Activated gamma-delta T cell treated with Interleukin-2 at 50 U/mL for 16 hours (primary cell): ENCODE measurements around the gene DMRT1.

ENCODE experiments used
- DNase-seq: peaks from one replicate; pipeline ENCODE4 v3.0.0-alpha.2; 2020

The DMRT1 gene

DNA sequence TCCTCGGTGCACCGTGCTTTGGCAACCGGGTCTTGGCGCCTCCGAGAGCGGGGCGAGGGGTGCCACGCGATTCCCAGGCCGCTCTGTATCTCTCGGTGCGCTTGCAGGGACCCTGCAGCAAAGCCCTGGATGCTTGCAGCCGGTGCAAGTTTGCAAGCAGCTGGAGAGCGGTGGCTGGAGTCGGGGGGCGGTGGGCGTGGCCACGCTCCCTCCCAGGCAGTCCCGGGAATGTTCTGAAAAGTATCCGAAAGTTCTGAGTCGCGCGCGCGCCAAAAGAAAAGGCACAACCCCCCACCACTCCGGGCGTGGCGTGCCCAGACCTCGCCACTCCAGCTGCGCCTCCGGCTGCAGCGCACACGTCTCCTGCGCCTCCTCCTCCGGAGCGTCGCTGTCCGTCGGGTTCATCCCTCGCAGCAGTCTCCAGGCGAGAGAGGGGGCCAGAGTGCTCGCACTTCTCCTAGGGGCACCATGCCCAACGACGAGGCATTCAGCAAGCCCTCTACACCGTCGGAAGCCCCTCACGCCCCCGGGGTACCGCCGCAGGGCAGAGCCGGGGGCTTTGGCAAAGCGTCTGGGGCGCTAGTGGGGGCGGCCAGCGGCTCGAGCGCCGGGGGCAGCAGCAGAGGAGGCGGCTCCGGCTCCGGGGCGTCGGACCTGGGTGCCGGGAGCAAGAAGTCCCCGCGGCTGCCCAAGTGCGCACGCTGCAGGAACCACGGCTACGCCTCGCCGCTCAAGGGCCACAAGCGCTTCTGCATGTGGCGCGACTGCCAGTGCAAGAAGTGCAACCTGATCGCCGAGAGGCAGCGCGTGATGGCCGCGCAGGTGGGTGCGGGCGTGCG, at the start of gene DMRT1:
Gene DMRT1 (plus strand): TSS at position 327 of the 839 bp plus-strand sequence. CDS start 142 bp downstream, at position 469.
- DNase-seq: no peak

DNA sequence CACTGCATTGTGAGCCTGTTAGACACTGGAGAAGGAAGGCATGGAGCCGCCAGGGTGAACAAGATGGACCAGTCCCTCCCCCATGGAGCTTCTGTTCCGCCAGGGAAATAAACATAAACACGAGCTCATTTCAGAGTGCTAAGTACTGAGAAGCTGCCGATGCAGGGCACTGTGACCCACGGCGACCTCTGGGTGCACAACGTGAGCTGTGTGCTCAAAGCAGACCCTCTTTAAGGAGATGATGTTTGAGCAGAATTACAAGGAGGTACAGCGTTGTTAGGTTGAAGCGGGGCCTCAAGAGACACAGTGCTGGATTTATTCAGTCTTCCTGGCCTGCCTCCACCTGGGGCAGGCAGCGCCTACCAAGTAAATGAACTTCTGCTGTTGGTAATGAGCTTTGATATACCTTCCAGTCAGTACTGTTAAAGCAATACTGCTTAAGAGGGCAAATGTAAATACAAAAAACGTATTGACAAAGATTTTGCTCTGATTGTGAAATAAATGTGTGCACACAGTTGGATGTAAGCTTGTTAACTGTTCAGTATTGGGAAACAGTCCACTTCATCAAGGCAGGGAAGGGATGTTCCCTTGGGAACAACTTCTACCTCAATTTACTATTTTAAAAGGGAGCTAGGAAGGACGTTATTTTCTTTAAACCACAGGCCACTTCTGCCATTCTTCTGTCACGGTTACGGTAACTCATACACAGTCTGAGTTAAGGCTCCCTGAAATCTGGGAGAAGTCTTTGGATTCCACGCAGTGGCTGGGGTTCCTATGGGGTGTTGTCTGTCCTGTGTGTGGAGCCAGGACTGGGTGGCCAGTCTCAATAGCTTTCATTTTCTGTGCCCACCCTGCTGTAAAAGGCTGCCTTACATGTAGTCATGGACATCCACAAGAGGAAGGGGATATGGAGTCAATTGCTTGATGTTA, 48.9 kb upstream of the DMRT1 start:
- no peak for DNase-seq

GRCh38 chr9:794386-794785, 47.1 kb upstream of the DMRT1 start:
- no peak for DNase-seq

DNA sequence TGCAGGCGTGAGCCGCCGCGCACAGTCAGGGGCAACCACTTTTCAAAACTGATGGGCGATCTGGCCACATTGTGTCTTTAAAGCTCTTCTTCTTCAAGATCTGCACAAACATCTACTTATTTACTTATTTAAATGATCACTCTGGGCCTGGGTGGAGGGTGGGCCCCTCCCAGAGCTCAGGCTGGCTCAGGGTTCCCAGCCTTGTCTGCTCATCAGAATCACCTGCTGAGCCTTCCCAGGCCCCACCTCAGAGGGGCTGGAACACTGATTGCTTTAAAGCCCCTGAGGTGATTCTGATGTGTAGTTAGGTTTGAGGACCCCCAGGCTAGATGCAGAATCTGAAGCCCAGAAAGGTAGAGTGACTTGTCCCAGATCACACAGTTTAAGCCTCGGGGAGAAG, 45.6 kb upstream of the DMRT1 start:
- DNase-seq: no peak

DNA sequence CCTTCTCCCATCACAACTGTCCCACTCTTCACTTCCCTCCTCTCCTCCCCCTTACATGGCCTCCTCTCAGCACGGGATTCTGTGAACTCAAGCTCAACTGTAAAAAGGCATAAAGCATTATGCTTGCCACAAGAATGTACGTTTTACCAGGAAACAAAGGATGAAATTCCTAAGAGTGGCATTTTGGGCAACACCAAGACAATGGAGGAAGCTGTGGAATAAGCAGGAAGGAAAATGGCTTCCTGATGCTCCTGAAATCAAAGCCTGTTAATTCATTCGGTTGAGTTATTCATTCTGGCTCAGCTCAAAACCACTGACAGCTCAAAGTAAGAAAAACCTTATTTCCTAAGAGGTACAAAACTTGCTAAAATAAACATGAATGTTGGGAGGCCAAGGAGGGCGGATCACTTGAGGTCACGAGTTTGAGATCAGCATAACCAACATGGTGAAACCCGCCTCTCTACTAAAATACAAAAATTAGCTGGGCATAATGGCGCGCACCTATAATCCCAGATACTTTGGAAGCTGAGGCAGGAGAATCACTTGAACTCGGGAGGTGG, 40.8 kb upstream of the DMRT1 start:
- no peak for DNase-seq

- no peak for DNase-seq
Observed at GRCh38 chr9:801399-802071, 40.0 kb upstream of the DMRT1 start.

DNA sequence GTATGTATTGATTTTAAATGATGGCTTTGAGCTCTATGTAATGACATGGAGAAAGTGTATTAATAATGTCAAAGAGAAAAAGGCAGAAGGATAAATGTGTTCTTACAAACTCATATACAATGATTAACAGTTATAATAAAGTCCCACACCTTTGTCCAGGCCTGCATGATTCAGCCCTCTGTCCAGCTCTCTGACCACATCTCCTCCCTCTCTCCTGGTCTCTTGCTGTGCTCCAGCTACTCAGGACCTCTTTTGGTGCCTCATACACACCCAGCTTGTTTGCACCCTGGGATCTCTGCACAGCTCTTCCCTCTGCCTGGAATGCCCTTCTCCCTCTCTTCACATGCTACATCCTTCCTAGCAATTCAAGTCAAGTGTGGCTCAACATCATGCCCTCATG, 37.5 kb upstream of the DMRT1 start:
- DNase-seq: no peak

GRCh38 chr9:805151-805550, 36.3 kb upstream of the DMRT1 start:
- no peak for DNase-seq

DNA sequence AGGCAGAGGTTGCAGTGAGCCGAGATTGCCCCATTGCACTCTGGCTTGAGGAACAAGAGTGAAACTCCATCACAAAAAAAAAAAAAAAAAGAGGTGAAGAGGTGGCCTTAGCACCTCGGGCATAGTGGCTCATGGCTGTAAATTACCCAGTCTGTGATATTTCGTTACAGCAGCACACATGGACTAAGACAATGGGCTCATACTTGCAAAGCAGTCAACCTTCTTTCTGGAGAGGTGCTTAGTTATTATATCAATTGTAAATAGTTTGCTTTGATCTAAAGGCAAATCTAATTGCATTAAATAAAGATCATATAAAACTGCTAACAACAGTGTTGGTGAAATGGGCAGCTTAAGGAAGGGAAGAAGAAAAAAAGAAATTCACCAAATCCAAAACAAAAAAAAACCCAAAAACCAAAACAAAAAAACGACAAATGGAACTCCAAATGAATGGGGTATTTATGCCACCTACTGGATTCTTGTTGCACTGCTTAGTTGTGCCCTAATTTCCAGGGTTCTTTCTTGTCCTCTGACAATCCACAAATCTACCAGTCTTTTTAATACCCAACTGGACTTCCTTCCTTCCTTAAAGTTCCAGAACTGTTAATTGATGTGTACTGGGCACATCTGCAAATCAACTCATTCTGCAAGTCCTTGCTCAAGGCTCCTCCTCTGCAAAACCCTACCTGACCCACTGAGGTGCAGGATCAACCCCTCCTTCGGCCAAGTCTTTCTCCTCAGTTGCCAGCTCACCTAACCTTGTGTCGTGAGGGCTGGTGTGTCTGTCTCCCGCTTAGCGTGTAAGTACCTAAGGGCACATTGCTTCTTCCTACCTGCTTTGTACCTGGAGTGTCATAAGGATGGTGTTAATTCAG, 35.0 kb upstream of the DMRT1 start:
- no peak for DNase-seq

DNA sequence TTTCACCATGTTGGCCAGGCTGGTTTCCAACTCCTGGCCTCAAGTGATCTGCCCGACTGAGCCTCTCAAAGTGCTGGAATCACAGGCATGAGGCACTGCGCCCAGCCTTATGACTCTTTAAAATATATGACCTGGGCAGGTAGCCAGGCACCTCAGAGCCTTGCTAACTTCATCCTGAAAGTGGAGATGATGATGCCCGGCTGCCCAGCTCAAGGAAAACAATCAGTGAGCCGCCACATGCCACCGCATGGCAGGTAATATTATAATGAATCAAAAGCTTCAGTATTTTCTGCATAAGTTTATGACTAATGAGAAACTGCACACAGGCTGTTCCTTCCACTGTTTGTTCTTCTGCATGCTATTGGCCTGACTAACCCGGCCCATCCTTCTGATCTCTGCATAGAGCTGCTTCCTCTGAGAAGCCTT, 30.4 kb upstream of the DMRT1 start:
- DNase-seq: no peak

GRCh38 chr9:818958-819357, 22.5 kb upstream of the DMRT1 start:
- no peak for DNase-seq

- no peak for DNase-seq
Observed at GRCh38 chr9:826500-827280, 14.8 kb upstream of the DMRT1 start.

- DNase-seq: no peak
Observed at GRCh38 chr9:840343-840742, 1.2 kb upstream of the DMRT1 start.

- no peak for DNase-seq
Observed at GRCh38 chr9:842635-843426, 1.3 kb downstream of the DMRT1 start.

DNA sequence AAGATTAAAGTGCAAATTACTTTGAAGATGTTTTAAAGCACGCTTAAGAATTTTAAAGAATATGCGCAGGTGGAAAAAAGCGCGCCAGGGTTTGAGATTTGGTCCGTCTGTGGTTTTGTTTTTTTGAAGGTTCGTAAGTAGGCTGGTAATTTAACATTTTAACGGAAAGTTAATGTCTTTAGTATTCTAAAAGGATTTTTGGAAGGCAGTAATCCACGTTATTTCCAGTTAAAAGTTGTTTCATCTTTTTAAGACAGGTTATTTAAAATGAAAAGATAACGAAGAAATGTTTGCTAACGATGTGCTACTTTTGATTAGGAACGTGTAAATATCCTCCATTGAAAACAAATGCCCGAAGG, 1.9 kb downstream of the DMRT1 start:
- no peak for DNase-seq

DNA sequence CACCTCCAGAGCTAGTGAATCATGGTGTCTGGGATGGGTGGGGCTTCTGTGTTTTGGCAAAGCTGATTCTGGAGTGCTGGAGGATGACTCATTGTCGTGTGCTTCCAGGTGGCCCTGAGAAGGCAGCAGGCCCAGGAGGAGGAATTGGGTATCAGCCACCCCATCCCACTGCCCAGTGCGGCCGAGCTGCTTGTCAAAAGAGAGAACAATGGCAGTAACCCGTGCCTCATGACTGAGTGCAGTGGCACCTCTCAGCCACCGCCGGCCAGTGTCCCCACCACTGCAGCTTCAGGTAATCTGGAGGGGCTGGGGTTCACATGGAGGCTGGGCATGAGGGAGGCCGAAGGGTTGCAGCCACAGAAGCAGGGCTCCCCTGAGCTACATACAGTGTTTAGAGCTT, 5.4 kb downstream of the DMRT1 start:
- no peak for DNase-seq

GRCh38 chr9:847505-847904, 6.0 kb downstream of the DMRT1 start:
- no peak for DNase-seq

DNA sequence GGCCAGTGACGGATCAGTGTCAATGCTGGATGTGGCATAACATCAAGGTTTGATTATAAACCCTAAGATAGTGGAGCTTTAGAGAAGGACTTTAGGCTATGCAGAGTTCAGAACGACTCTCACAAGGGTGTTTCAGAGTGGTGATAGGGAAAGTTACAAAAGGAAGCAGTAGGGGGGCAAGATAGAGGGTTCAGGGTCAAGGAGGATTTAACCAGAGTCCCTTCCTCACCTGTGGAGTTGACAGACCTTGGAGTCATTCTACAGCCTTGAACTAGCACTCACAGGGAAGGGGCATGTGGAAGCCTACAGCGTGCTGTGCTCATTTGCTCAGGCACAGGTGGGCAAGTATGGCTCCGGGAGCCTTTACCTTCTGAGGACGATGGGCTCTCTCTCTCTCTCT, 7.9 kb downstream of the DMRT1 start:
- no peak for DNase-seq

GRCh38 chr9:852539-852938, 11.0 kb downstream of the DMRT1 start:
- no peak for DNase-seq

DNA sequence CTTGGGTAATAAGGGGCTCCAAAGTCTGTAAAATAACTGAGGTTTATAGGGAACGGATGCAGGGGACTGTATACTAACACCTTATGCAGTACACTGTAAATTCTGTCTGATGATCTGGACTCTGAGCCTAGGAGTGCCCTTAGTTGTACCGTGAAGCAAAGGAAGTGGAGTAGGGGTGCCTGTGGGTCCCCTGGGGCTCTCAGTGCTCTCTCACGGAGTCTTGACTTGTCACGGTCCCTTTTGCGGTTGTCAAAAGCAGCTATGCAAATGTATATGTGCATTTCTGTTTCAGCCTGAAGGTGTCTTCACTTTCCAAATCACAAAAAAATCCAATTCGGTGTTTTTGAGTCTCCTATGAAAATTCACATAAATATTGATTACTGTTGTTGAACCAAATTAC, 17.8 kb downstream of the DMRT1 start:
- no peak for DNase-seq
